T-helper 2 cell treated with Interferon-gamma antibody and Interleukin-4, amounts not matched to agents 5 μg/mL and 100 μg/mL, for 36 hours (primary cell): ENCODE data around the gene KIF1B.
"Not testable (repeated sequence)": the region's sequence is repeated elsewhere in the genome, so short reads cannot be mapped to it uniquely, and the experiment has no call there.

Experiments
- DNase-seq: peaks from one replicate; pipeline ENCODE4 v3.0.0; 2021; ENCODE audit warnings: low spot score
- H3K27ac Mint-ChIP-seq: one replicate; pipeline ENCODE4 v1.8.0; 2021; ENCODE audit warnings: mild to moderate bottlenecking, mixed read lengths
- H3K27me3 Mint-ChIP-seq: one replicate; pipeline ENCODE4 v1.8.0; 2021; ENCODE audit warnings: low read depth, mixed read lengths
- H3K36me3 Mint-ChIP-seq: one replicate; pipeline ENCODE4 v1.8.0; 2021; ENCODE audit warnings: low read depth, mixed read lengths
- H3K4me1 Mint-ChIP-seq: one replicate; pipeline ENCODE4 v1.8.0; 2021; ENCODE audit warnings: low read depth, mixed read lengths
- H3K4me3 Mint-ChIP-seq: one replicate; pipeline ENCODE4 v1.8.0; 2022; ENCODE audit warnings: mild to moderate bottlenecking, moderate library complexity, mixed read lengths
- H3K9me3 Mint-ChIP-seq: one replicate; pipeline ENCODE4 v1.8.0; 2021; ENCODE audit warnings: mixed read lengths

KIF1B gene

GRCh38 chr1:10259547-10259946 is 49.2 kb downstream of the KIF1B start:
- H3K27ac Mint-ChIP-seq, H3K9me3 Mint-ChIP-seq, DNase-seq, H3K4me3 Mint-ChIP-seq, H3K27me3 Mint-ChIP-seq, H3K4me1 Mint-ChIP-seq: not testable (repeated sequence)
- H3K36me3 Mint-ChIP-seq, result peaks cover 18% of the 10 kb centered on the region

DNA sequence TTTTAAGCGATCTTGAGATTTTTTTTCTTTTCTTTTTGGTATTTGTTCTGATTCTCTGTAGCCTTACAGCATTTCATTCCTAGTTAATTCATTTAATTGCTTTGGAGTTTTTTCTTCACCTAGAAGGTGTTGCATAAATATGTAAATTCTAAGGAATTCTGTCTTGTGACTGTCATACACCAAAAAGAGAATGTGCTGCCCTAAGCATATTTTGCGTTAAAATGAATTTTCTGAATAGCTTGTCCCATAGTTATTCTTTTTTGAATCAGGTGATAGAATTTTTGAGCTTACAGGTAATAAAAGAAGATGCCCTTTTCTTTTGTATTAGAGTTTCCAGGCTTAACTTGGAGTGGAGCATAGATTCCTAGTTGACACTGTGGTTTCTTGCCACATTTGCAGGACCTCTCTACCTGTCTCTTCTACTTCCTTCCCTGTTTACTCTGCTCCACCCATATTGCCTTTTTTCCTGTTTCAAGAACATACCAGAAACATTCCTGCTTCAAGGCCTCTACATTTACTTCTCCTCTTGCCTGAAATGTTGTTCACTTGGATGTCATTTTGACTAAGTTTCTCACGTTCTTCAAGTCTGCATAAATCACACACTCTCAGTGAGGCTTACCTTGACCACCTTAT is 53.2 kb downstream of the KIF1B start:
- Mint-ChIP-seq H3K4me3 (no peak overlapping the region), H3K27me3 (no peaks in the 10 kb centered on the region), H3K36me3 (peaks cover 18% of the 10 kb centered on the region), H3K4me1 (peaks cover 2% of the 10 kb centered on the region), H3K9me3 (no peaks in the 10 kb centered on the region), H3K27ac (no peak overlapping the region)
- DNase-seq, result no peak

DNA sequence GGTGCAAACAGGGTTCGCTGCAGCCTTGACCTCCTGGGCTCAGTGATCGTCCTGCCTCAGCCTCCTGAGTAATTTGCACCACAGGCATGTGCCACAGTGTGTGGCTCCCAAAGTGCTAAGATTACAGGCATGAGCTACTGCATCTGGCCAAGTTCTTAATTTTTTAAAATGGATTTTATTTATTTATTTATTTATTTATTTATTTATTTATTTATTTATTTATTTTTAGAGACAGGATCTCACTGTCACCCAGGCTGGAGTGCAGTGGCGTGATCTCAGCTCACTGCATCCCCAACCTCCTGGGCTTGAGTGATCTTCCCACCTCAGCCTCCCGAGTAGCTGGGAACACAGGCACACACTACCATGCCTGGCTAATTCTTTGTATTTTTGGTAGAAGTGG is 54.7 kb downstream of the KIF1B start:
- Mint-ChIP-seq H3K4me1 (peaks cover 2% of the 10 kb centered on the region), H3K9me3 (no peaks in the 10 kb centered on the region), H3K4me3 (no peak overlapping the region), H3K27ac (no peak overlapping the region), H3K27me3 (no peaks in the 10 kb centered on the region), H3K36me3 (peaks cover 19% of the 10 kb centered on the region)
- no peak for DNase-seq

GRCh38 chr1:10265900-10266299 is 55.5 kb downstream of the KIF1B start:
- Mint-ChIP-seq H3K9me3 (no peaks in the 10 kb centered on the region), H3K36me3 (peaks cover 19% of the 10 kb centered on the region), H3K27ac (no peak overlapping the region), H3K27me3 (no peaks in the 10 kb centered on the region), H3K4me1 (peaks cover 2% of the 10 kb centered on the region), H3K4me3 (no peak overlapping the region)
- no peak for DNase-seq

DNA sequence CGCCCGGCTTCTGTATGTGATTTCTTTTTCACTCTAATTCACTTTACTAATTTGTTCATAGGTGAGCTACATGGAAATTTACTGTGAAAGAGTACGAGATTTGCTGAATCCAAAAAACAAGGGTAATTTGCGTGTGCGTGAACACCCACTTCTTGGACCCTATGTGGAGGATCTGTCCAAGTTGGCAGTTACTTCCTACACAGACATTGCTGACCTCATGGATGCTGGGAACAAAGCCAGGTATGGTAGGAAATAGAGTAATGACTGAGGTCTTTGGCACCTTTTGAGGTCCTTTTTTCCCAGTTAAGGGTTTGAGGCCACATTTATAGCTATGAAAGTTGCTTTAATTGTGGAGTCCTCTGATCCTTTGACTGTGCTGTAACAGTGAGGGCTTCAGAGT is 56.9 kb downstream of the KIF1B start:
- H3K4me1 Mint-ChIP-seq, result peaks cover 11% of the 10 kb centered on the region
- H3K4me3 Mint-ChIP-seq, result no peak overlapping the region
- H3K9me3 Mint-ChIP-seq, result no peaks in the 10 kb centered on the region
- H3K27ac Mint-ChIP-seq, result no peak overlapping the region
- H3K36me3 Mint-ChIP-seq, result peaks cover 20% of the 10 kb centered on the region
- no peaks in the 10 kb centered on the region for H3K27me3 Mint-ChIP-seq
- DNase-seq, result no peak

GRCh38 chr1:10267921-10268320 is 57.6 kb downstream of the KIF1B start:
- Mint-ChIP-seq H3K4me3 (no peak overlapping the region), H3K27me3 (no peaks in the 10 kb centered on the region), H3K27ac (no peak overlapping the region), H3K36me3 (peaks cover 19% of the 10 kb centered on the region), H3K9me3 (no peaks in the 10 kb centered on the region), H3K4me1 (peaks cover 13% of the 10 kb centered on the region)
- no peak for DNase-seq

DNA sequence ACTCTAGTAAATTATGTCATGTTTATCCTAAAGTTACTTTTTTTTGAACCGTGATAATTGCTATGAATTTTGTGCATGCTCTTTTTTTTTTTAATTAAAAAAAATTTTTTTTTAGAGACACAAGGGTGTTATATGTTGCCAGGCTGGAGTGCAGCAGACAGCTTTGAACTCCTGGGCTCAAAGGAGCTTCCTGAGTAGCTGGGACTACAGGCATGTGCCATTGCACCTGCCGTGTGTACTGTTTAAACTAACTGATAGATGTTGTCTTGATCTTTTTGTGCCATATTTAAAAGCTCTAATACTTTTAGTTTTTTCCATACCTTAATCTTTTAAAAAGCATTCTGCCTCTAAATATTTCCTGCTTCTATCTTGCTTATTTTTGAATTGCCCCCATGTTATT is 60.7 kb downstream of the KIF1B start:
- Mint-ChIP-seq H3K36me3 (peaks cover 21% of the 10 kb centered on the region), H3K9me3 (no peaks in the 10 kb centered on the region), H3K4me3 (no peak overlapping the region), H3K27ac (no peak overlapping the region), H3K4me1 (peaks cover 12% of the 10 kb centered on the region), H3K27me3 (no peaks in the 10 kb centered on the region)
- DNase-seq, result no peak

- H3K4me3 Mint-ChIP-seq, result no peak overlapping the region
- H3K4me1 Mint-ChIP-seq, result peaks cover 12% of the 10 kb centered on the region
- H3K27me3 Mint-ChIP-seq, result no peaks in the 10 kb centered on the region
- peaks cover 21% of the 10 kb centered on the region for H3K36me3 Mint-ChIP-seq
- H3K9me3 Mint-ChIP-seq, result no peaks in the 10 kb centered on the region
- DNase-seq, result no peak
- H3K27ac Mint-ChIP-seq, result no peak overlapping the region
These were observed 61.5 kb downstream of the KIF1B start for GRCh38 chr1:10271869-10272268.

GRCh38 chr1:10272274-10272673 is 61.9 kb downstream of the KIF1B start:
- Mint-ChIP-seq H3K4me1 (peaks cover 12% of the 10 kb centered on the region), H3K36me3 (peaks cover 21% of the 10 kb centered on the region), H3K27ac (no peak overlapping the region), H3K27me3 (no peaks in the 10 kb centered on the region), H3K4me3 (no peak overlapping the region), H3K9me3 (no peaks in the 10 kb centered on the region)
- DNase-seq, result no peak

DNA sequence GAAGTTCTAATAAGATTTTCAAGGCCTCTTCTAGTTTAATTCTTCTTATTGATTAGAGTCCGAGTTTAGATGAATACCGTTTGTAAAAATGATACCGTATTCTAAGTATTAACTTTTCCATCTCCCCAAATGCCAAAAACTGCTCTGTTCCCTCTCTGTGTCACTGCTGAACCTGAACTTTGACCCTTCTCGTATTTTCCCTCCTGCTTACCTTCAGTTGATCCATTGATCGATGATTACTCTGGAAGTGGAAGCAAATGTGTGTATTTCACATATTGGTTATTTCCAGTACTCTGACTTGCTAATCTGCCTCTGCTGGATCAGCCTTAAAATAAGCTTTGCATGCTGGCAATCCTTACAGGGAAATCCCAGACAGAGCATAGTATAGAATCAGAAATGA is 68.5 kb downstream of the KIF1B start:
- Mint-ChIP-seq H3K27ac (no peak overlapping the region), H3K27me3 (no peaks in the 10 kb centered on the region), H3K4me3 (no peak overlapping the region), H3K9me3 (no peaks in the 10 kb centered on the region), H3K4me1 (peaks cover 15% of the 10 kb centered on the region), H3K36me3 (peaks cover 16% of the 10 kb centered on the region)
- no peak for DNase-seq

DNA sequence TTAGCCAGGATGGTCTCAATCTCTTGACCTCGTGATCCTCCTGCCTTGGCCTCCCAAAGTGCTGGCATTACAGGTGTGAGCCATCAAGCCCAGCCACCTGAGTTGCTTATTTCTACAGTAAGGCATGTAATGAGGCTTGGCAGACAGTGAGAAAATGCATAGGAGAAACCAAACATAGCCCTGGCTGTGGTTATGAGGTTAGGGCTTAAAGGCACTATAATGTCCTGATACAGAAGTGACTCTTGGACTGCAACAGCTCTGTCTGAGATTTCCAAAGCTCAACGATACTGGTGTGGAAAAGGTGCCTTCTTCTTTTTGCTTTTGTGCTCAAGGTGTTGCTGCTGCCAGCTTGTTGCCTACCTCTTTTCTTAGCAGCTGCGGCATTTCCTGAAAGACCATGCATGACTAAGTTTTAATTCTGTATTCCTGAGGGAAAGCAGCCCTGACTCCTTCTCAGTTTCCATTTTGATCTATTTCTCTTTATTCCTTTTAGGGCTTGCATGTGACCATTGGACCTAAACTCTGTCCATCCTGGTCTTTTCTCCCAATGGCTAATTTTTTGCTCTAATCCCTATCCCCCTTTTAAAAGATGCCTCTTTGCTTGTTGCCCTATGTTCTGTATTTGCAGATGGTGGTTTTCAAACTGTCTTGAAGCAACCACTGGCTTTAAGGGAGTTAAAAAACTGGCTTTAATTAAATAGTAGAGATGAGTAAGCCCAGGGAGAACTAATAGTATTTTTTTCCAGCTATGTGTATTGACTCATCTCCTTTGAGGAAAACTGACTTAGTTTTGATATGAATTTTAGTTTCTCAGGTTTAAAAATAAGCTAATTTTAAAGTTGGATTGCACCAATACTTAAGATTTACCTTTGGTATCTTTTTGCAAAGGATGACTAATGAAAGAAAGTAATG is 70.3 kb downstream of the KIF1B start:
- no peaks in the 10 kb centered on the region for H3K9me3 Mint-ChIP-seq
- no peak for DNase-seq
- peaks cover 15% of the 10 kb centered on the region for H3K4me1 Mint-ChIP-seq
- no peaks in the 10 kb centered on the region for H3K27me3 Mint-ChIP-seq
- H3K4me3 Mint-ChIP-seq, result no peak overlapping the region
- no peak overlapping the region for H3K27ac Mint-ChIP-seq
- peaks cover 12% of the 10 kb centered on the region for H3K36me3 Mint-ChIP-seq

- Mint-ChIP-seq H3K4me1 (peaks cover 17% of the 10 kb centered on the region), H3K27me3 (no peaks in the 10 kb centered on the region), H3K36me3 (peaks cover 13% of the 10 kb centered on the region), H3K27ac (peak overlapping the region; percentile 56), H3K9me3 (no peaks in the 10 kb centered on the region), H3K4me3 (no peak overlapping the region)
- peak; percentile 62 for DNase-seq
These were observed 73.1 kb downstream of the KIF1B start for GRCh38 chr1:10283318-10283984.

GRCh38 chr1:10286244-10286643 is 75.9 kb downstream of the KIF1B start:
- no peaks in the 10 kb centered on the region for H3K27me3 Mint-ChIP-seq
- H3K4me3 Mint-ChIP-seq, result no peak overlapping the region
- H3K36me3 Mint-ChIP-seq, result peaks cover 14% of the 10 kb centered on the region
- DNase-seq, result no peak
- H3K27ac Mint-ChIP-seq, result no peak overlapping the region
- peaks cover 15% of the 10 kb centered on the region for H3K4me1 Mint-ChIP-seq
- no peaks in the 10 kb centered on the region for H3K9me3 Mint-ChIP-seq

GRCh38 chr1:10287023-10287645 is 76.8 kb downstream of the KIF1B start:
- peaks cover 14% of the 10 kb centered on the region for H3K4me1 Mint-ChIP-seq
- DNase-seq, result no peak
- no peaks in the 10 kb centered on the region for H3K9me3 Mint-ChIP-seq
- peaks cover 14% of the 10 kb centered on the region for H3K36me3 Mint-ChIP-seq
- H3K4me3 Mint-ChIP-seq, result no peak overlapping the region
- H3K27me3 Mint-ChIP-seq, result no peaks in the 10 kb centered on the region
- no peak overlapping the region for H3K27ac Mint-ChIP-seq
